Peyer's patch (tissue), 4 donors: ENCODE data around the gene SLC25A3.

Experiments used
- POLR2A ChIP-seq, 2 donors: fragments of 450-650 bp; IDR thresholded peaks; one replicate each; pipeline ENCODE4 v1.5.1; 2017; ENCODE audit warnings: antibody characterized with exemption in 2 of 2, mild to moderate bottlenecking in 2 of 2, moderate library complexity in 2 of 2
- TF ChIP-seq, protein P1 (sequence below), 6 experiments: fragments of 450-650 bp in 4 of 6; fragments of 200-600 bp in 2 of 6; sonication (generic) in 1 of 6; IDR thresholded peaks; one replicate each; pipeline ENCODE4 v1.5.1; 2017 to 2019; ENCODE audit warnings: antibody characterized with exemption in 6 of 6, mild to moderate bottlenecking in 3 of 6, moderate library complexity in 1 of 6

DNA sequence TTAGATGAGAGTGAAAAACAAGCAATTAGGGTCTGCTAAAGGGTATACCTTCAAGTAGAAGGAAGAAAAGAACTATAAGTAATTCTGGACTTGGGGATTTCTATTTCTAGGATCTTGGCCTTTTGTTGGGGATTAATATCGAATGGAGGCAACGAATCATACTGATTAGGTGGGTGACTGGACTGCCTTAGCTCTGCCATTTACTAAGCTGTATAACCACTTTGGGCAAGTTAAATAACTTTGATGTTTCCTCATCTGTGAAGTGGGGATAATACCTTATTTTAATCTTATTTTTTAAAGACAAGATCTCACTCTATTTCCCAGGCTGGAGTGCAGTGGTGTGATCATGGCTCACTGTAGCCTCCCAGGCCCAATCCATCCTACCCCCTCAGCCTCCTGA is 44.5 kb downstream of the SLC25A3 start:
- TF ChIP-seq, protein P1, sequence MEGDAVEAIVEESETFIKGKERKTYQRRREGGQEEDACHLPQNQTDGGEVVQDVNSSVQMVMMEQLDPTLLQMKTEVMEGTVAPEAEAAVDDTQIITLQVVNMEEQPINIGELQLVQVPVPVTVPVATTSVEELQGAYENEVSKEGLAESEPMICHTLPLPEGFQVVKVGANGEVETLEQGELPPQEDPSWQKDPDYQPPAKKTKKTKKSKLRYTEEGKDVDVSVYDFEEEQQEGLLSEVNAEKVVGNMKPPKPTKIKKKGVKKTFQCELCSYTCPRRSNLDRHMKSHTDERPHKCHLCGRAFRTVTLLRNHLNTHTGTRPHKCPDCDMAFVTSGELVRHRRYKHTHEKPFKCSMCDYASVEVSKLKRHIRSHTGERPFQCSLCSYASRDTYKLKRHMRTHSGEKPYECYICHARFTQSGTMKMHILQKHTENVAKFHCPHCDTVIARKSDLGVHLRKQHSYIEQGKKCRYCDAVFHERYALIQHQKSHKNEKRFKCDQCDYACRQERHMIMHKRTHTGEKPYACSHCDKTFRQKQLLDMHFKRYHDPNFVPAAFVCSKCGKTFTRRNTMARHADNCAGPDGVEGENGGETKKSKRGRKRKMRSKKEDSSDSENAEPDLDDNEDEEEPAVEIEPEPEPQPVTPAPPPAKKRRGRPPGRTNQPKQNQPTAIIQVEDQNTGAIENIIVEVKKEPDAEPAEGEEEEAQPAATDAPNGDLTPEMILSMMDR (IDR thresholded peaks at IDR 0.05) = no peak
- no peak for TF ChIP-seq POLR2A (IDR thresholded peaks at IDR 0.05)
